HG03135 (cell line): ENCODE measurements around the gene RIOK1.
"Not testable (repeated sequence)": the region's sequence is repeated elsewhere in the genome, so short reads cannot be mapped to it uniquely, and the experiment has no call there.

Experiments
- ATAC-seq: cut with Tn5 transposase; IDR thresholded peaks from one replicate; pipeline ENCODE4 v1.9.1; 2021; ENCODE audit warnings: mild to moderate bottlenecking, moderate library complexity; ENCODE audit not compliant: unreplicated experiment

Gene RIOK1

GRCh38 chr6:7439228-7439627 is 49.6 kb downstream of the RIOK1 start:
- no peak for ATAC-seq

GRCh38 chr6:7440476-7440875 is 50.9 kb downstream of the RIOK1 start:
- no peak for ATAC-seq

- no peak for ATAC-seq
Measured at GRCh38 chr6:7441048-7441775, 51.6 kb downstream of the RIOK1 start.

GRCh38 chr6:7442467-7442866 is 52.9 kb downstream of the RIOK1 start:
- no peak for ATAC-seq

- no peak for ATAC-seq
Measured at GRCh38 chr6:7445101-7445500, 55.5 kb downstream of the RIOK1 start.

GRCh38 chr6:7445885-7446461 is 56.4 kb downstream of the RIOK1 start:
- ATAC-seq, result no peak

- ATAC-seq, result no peak
Measured at GRCh38 chr6:7446619-7447325, 57.2 kb downstream of the RIOK1 start.

GRCh38 chr6:7448232-7448631 is 58.6 kb downstream of the RIOK1 start:
- ATAC-seq, result no peak

- ATAC-seq, result no peak
Measured at GRCh38 chr6:7449018-7449417, 59.4 kb downstream of the RIOK1 start.

GRCh38 chr6:7451326-7451725 is 61.7 kb downstream of the RIOK1 start:
- ATAC-seq, result no peak

GRCh38 chr6:7452898-7453297 is 63.3 kb downstream of the RIOK1 start:
- no peak for ATAC-seq

- no peak for ATAC-seq
Measured at GRCh38 chr6:7454696-7455358, 65.2 kb downstream of the RIOK1 start.

GRCh38 chr6:7456302-7456701 is 66.7 kb downstream of the RIOK1 start:
- ATAC-seq, result not testable (repeated sequence)

- no peak for ATAC-seq
Measured at GRCh38 chr6:7461416-7461815, 71.8 kb downstream of the RIOK1 start.

GRCh38 chr6:7463785-7464184 is 74.2 kb downstream of the RIOK1 start:
- no peak for ATAC-seq

GRCh38 chr6:7467007-7467897 is 77.6 kb downstream of the RIOK1 start:
- no peak for ATAC-seq
